CD4-positive, alpha-beta T cell (primary cell): ENCODE measurements around the gene NPPC. TPM values are rescaled to one million over a fixed set of nuclear protein-coding genes. Genes with fewer than 3 reads are reported as not detected.

Experiments used
- ATAC-seq: fragments of 200-7000 bp; cut with Tn5 transposase; one replicate; pipeline ENCODE4 v1.10.0; 2022; ENCODE audit warnings: mild to moderate bottlenecking; ENCODE audit not compliant: poor library complexity
- CTCF ChIA-PET: fragments of 350-600 bp; sonication (Branson Sonifier 250); formaldehyde crosslinking; loops from one replicate; lab custom pipeline; 2021; ENCODE audit warnings: antibody characterized with exemption, inconsistent platforms; lab: Charles Lee
- POLR2A ChIA-PET: fragments of 350-600 bp; sonication (Branson Sonifier 250); formaldehyde crosslinking; loops from one replicate; lab custom pipeline; 2021; ENCODE audit warnings: antibody characterized with exemption, inconsistent platforms; lab: Charles Lee
- DNase-seq, 14 experiments: peaks; one replicate each; pipeline ENCODE4 v3.0.0-alpha.2; 2013 to 2020; ENCODE audit warnings: mixed read lengths in 2 of 14
- H3K27ac ChIP-seq, 2 donors: one replicate each; pipeline versions ENCODE4 v1.5.1 to v1.7.0; 2013; ENCODE audit warnings: low read length in 2 of 2, low read depth in 1 of 2, mild to moderate bottlenecking in 1 of 2
- H3K27me3 ChIP-seq, 2 experiments: 1 replicate in 1 of 2; 2 replicates in 1 of 2; pipeline versions ENCODE4 v1.6.1 to v1.7.0; 2013; ENCODE audit warnings: low read length in 2 of 2, control low read depth in 1 of 2, mild to moderate bottlenecking in 1 of 2, moderate library complexity in 1 of 2; ENCODE audit not compliant: insufficient read depth in 2 of 2, control insufficient read depth in 1 of 2
- H3K36me3 ChIP-seq: one replicate; pipeline ENCODE4 v1.6.1; 2013; ENCODE audit warnings: low read length, control low read depth; ENCODE audit not compliant: insufficient read depth
- H3K4me1 ChIP-seq: one replicate; pipeline ENCODE4 v1.6.1; 2013; ENCODE audit warnings: low read length, control low read depth; ENCODE audit not compliant: insufficient read depth
- H3K4me3 ChIP-seq: one replicate; pipeline ENCODE4 v1.5.1; 2013; ENCODE audit warnings: mild to moderate bottlenecking, low read length, moderate library complexity
- H3K9me3 ChIP-seq, 2 experiments: 1 replicate in 1 of 2; 2 replicates in 1 of 2; pipeline versions ENCODE4 v1.6.1 to v1.7.0; 2013; ENCODE audit warnings: low read length in 2 of 2, mild to moderate bottlenecking in 2 of 2, control low read depth in 1 of 2, moderate library complexity in 1 of 2; ENCODE audit not compliant: control insufficient read depth in 1 of 2, insufficient read depth in 1 of 2
- H3K27ac Mint-ChIP-seq: one replicate; pipeline ENCODE4 v1.8.0; 2020; ENCODE audit warnings: mixed read lengths
- H3K27me3 Mint-ChIP-seq: one replicate; pipeline ENCODE4 v1.8.0; 2021; ENCODE audit warnings: mixed read lengths
- H3K36me3 Mint-ChIP-seq: one replicate; pipeline ENCODE4 v1.8.0; 2021; ENCODE audit warnings: low read depth, mixed read lengths
- H3K4me1 Mint-ChIP-seq: one replicate; pipeline ENCODE4 v1.8.0; 2021; ENCODE audit warnings: low read depth, mixed read lengths
- H3K4me3 Mint-ChIP-seq: one replicate; pipeline ENCODE4 v1.8.0; 2020; ENCODE audit warnings: mild to moderate bottlenecking, mixed read lengths
- H3K9me3 Mint-ChIP-seq: one replicate; pipeline ENCODE4 v1.8.0; 2020; ENCODE audit warnings: mixed read lengths
- CTCF ChIP-seq: fragments of 200-600 bp; IDR thresholded peaks from one replicate; pipeline ENCODE4 v1.8.0; 2022; ENCODE audit warnings: antibody characterized with exemption, mild to moderate bottlenecking
- intact Hi-C, 2 experiments: fragments of 100-400 bp; cut with DNase I in 1 of 2; cut with micrococcal nuclease in 1 of 2; formaldehyde crosslinking; loops; one replicate each; pipeline versions ENCODE4 v1.15.1 to v1.9.0; 2023 to 2025; cut with DNase I, micrococcal nuclease
- total RNA-seq, 174 experiments: library from RNA in 2 of 174; stranded (reverse) in 2 of 174; gene quantifications; one replicate each; pipeline ENCODE4 v1.2.3 and lab custom pipeline; 2021 to 2026

Gene NPPC
- total RNA-seq, 2 experiments from 2014 or later: 0.34 TPM; not detected in 1

DNA sequence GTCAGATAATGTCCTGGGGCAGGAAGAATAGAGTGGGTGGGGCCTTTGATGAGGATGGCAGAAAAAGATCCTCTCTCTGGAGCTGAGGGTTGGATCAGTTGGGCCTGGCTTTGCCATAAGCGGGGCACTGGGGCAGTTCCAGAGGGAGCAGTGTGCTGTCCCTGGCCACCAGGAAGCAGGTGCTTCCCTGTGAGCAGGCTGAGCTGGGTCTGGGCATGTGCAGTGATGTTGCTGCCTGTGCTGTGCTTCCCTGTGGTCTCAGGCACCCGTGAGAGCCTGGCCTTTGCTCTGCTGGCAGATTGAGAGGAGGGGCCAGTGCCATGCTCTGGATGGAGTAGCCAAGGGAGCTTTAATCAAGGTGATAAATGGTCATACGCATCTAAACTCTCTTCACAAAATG is 14.6 kb upstream of the NPPC start:
- no peak for DNase-seq
- no peak for TF ChIP-seq CTCF
- peaks cover 17% of the 10 kb centered on the region for H3K27me3 Mint-ChIP-seq
- CTCF ChIA-PET: no interaction called here
- H3K4me3 Mint-ChIP-seq: no peak overlapping the region
- no peaks in the 10 kb centered on the region for H3K36me3 Mint-ChIP-seq
- Histone ChIP-seq H3K27me3 (peaks cover 0 to 3% of the 10 kb centered on the region in 2 experiments), H3K36me3 (no peaks in the 10 kb centered on the region), H3K4me1 (no peaks in the 10 kb centered on the region), H3K9me3 (no peaks in the 10 kb centered on the region), H3K4me3 (no peak overlapping the region), H3K27ac (no peak overlapping the region)
- POLR2A ChIA-PET: interaction anchor here (0.7 kb wide), 1 partner anchor 27 kb away, joined by 3 read pairs; no protein-coding TSS in a partner anchor
- no peaks in the 10 kb centered on the region for H3K9me3 Mint-ChIP-seq
- no peak overlapping the region for H3K27ac Mint-ChIP-seq
- no peaks in the 10 kb centered on the region for H3K4me1 Mint-ChIP-seq
- ATAC-seq: no peak
- intact Hi-C loops: no loop called here

DNA sequence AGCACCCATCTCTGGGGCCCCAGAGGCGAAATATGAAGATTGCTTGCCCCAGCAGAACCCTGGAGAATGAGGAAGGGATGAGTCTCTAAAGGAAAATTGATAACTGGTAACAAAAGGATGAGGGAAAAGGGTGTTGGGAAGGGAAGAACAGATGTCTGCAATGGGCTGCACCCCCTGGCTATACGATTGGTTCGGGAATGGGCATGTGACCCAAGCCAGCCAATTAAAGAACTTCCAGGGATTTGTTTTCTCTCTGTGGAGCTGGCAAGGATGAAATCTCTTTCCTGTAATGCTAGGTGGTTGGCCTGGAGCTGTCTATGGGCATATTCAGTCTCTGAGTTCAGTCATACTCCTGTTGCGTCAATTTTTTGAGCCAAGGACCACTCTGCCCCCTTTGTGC is 12.8 kb upstream of the NPPC start:
- no peaks in the 10 kb centered on the region for H3K36me3 ChIP-seq
- no peaks in the 10 kb centered on the region for H3K4me1 ChIP-seq
- no peak overlapping the region for H3K4me3 Mint-ChIP-seq
- H3K9me3 ChIP-seq: no peaks in the 10 kb centered on the region
- H3K9me3 Mint-ChIP-seq: no peaks in the 10 kb centered on the region
- peaks cover 15% of the 10 kb centered on the region for H3K27me3 Mint-ChIP-seq
- ATAC-seq (no peak), DNase-seq (no peak)
- ChIA-PET POLR2A (no interaction called here), CTCF (no interaction called here)
- H3K27me3 ChIP-seq: peaks cover 0 to 3% of the 10 kb centered on the region in 2 experiments
- H3K36me3 Mint-ChIP-seq: no peaks in the 10 kb centered on the region
- intact Hi-C loops: no loop called here
- no peaks in the 10 kb centered on the region for H3K4me1 Mint-ChIP-seq
- H3K27ac ChIP-seq: no peak overlapping the region
- H3K4me3 ChIP-seq: no peak overlapping the region
- H3K27ac Mint-ChIP-seq: no peak overlapping the region
- no peak for TF ChIP-seq CTCF

DNA sequence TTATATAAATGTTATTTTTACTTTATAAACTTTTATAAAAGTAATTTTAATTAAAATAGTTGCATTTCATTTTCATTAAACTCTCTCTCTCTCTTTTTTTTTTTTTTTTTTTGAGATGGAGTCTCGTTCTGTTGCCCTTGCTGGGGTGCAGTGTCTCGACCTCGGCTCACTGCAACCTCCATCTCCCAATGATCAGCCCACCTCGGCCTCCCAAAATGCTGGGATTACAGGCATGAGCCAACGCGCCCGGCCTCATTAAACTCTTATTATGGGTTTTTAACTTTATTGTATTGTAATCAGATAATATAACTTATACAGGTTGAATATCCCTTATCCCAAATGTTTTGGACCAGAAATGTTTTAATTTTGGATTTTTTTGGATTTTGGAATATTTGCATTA is 10.9 kb upstream of the NPPC start:
- ATAC-seq: no peak

More for the DNA sequence above, 10.9 kb upstream of the NPPC start:
- intact Hi-C loops: no loop called here
- TF ChIP-seq CTCF: no peak
- ChIA-PET POLR2A (no interaction called here), CTCF (no interaction called here)
- H3K4me1 Mint-ChIP-seq: no peaks in the 10 kb centered on the region
- H3K9me3 ChIP-seq: no peaks in the 10 kb centered on the region
- H3K4me1 ChIP-seq: no peaks in the 10 kb centered on the region
- H3K27me3 ChIP-seq: peaks cover 0 to 3% of the 10 kb centered on the region in 2 experiments
- H3K36me3 ChIP-seq: no peaks in the 10 kb centered on the region
- peaks cover 10% of the 10 kb centered on the region for H3K27me3 Mint-ChIP-seq
- H3K27ac Mint-ChIP-seq: no peak overlapping the region
- H3K9me3 Mint-ChIP-seq: no peaks in the 10 kb centered on the region
- no peak overlapping the region for H3K27ac ChIP-seq
- no peak overlapping the region for H3K4me3 ChIP-seq
- H3K4me3 Mint-ChIP-seq: no peak overlapping the region
- DNase-seq: no peak
- no peaks in the 10 kb centered on the region for H3K36me3 Mint-ChIP-seq
